ENCODE data around the gene NDUFA11.
A peak's percentile ranks its signal among the peaks of the same experiment; 100 is the strongest.

Gene NDUFA11

GRCh38 chr19:5903624-5904351 is at the start of gene NDUFA11:
Gene NDUFA11 (minus strand): TSS chr19:5903790. CDS start chr19:5903708, 82 bp downstream.
- DNase-seq, result peak; percentile 87 to 100 (median 98)

GRCh38 chr19:5953030-5953589 is 49.5 kb upstream of the NDUFA11 start:
- DNase-seq, result no peak

DNA sequence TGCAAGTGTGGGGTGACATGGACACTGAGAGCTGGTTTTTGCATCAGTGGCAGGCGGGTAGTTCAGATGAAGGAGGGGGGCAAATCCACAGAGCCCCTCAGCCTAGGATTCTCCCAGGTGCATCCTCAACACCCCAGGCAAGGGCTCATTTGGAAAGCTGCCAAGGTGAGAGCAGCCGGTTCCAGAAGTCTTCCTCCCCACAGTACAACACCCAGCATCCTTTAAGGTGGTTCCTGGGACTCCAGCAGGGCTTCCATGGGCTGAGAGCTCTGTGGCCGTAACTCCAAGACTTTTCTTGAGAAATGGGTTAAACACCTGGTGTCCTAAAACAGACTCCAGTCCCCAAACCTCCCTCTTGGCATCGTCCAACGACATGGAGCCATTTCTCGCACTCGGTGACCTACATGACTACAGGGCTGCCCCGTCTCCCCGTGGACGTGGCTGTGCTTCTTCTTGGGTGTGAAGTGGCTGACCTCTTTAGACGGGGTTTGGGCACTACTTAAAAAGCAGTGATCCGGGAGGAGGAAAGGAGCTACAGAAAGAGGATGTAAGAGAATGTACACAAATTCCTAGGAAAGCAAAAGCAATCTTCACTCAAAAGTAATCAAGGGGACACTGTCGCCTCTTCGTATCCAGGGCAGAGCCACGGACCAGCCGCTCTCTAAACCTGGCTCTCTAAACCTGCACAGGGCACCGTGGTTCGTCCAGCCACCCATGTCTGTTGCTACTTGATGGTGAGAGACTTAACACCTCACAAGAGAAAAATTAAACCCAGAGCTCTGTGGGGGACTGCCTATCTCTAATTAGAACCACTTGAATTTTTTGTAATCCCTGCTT is 48.8 kb upstream of the NDUFA11 start:
- DNase-seq, result no peak

DNA sequence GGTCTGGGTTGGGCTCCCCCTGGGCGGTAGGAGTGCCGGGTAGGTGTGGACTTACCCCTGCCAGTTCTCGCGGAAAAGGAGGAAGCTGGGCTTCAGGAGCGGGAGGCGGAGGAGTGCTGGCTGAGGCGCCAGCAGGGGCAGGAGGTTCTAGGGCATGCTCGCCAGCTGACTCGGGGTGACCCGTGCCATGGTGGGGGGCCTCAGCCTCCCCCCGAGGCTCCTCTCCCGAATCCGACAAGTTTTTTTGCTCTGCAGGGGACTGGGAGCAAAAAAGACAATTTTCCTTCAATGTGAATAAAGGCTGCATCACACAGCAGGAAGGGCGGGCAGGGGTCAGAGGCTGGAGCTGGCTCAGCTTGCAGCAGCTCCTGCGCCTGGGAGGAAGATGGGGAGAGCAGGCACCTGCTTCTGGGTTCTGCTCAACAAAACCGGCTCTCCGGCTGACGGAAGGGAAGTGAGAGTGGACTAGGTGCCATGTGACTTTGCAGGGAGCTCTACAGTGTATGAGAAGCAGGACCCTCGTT is 47.8 kb upstream of the NDUFA11 start:
- DNase-seq, result peak in 15 of 58 donors; percentile 14 to 47 (median 27)

- DNase-seq, result no peak
Measured at GRCh38 chr19:5950741-5951140, 47.2 kb upstream of the NDUFA11 start.

DNA sequence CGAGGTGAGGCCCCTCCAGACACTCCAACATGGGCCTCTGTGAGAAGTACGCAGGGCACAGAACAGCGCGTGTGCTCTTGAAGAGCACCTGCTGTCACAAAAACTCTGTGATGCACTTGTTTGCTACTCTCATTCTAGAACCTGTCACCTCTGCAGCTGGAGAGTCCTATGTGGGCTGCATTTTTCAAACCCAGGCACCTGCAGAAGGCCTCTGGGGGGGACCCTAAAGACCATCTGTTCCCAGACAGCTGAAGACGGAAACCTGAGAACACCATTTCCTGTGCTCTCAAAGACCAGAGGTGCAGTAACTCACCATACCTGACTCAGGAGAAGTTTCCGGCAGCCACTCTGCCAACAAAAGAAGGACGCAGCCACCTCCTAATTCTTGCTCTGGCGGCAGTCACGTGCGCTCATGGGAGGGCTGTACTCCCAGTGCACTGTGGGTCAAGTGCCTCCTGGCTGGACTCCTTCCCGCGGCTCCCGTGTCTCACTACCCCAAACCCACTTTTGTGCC is 46.3 kb upstream of the NDUFA11 start:
- DNase-seq, result peak in 1 of 58 donors; percentile 14

DNA sequence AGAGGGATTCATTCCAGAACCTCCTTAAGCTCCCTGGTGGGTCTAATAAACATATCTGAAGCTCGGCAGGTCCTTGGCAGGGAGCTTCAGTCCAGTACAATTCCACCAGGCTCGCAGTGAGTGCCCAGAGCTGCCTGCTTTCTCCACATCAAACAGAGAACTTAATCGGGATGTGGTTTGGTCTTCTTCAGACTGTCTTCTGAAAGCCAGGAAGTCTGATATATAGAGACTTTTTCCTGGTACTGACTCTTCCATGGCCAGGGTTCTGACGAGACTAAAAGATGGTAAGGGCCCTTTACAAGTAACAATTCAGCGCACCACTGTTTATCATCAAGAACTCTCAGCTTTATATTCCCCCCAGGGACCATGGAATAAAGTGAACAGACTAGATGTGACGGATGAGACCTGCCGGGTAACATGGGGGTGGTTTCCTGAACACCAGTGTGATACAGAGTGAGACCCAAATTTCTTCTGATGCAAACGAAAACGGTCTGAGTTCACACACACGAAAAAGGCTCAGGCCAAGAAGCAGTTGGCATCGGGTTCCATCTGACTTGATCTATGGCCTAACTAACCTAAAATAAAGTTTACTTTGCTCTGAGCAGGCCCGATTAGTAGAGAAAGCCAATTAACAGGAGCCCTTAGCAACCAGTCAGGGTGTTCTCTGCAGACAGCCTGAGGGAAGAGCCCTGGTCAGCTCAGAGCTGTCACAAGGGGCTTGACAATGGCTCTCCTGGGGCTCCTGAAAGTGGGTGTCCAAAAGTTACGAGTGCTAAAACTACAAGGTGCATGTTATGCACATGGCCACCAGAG is 45.4 kb upstream of the NDUFA11 start:
- peak in 7 of 58 donors; percentile 6 to 29 (median 19) for DNase-seq

DNA sequence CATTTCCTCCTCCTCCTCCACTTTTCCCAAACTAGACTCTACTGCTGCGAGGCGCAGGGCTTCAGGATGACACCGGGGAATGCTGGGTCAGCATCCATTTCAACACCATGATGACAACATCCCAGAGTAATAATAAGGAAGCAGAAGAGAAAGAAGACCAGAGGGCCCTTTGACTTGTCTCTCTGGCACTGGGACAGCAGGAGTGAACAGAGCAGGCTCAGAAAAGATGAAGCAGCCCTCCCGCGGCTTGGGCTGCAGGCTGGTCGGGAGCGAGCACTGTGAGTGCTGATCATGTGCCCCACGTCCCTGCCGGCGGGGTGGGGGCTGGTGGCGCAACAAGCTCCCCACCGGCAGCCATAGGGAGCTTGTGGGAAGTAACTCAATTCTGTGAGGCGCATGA is 43.8 kb upstream of the NDUFA11 start:
- peak in 53 of 58 donors; percentile 6 to 90 (median 66) for DNase-seq

DNA sequence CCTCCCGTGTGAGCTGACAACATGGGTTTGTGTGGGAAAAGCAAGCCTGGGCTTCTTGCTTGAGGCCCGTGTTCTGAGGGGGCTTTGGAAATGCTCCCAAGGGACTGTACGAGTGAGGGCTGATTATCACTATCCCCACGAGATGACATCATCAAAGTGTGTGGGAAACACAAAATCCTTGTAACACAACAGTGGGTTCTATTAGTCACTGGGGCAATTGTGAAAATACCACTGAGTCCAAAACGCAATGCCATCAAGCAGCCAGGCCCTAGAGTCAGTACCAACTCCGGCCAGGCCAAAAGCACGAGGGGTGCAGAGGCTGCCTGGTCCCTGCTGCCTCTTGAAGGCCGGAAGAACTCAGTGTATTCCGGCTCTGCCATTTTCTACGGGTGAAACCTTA is 40.0 kb upstream of the NDUFA11 start:
- DNase-seq, result no peak

DNA sequence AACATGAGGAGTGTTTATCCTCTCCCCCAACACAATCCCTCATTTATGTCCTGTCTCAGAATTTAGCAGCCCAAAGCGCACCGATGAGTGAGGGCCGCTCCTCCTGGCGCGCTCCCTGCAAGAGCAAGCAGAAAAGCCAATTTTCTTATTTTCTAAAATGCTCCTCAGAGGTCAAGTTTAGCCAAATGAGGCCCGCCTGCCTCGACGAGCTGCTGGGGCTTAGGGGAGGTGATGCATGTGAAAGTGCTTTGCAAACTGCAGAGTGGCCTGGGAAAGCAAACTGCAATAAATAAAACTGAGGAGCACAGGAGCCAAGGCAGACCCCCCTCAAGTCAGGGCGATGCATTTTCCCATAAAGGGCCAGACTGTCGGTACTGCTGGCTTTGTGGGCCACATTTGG is 39.5 kb upstream of the NDUFA11 start:
- no peak for DNase-seq

GRCh38 chr19:5941673-5942072 is 38.1 kb upstream of the NDUFA11 start:
- no peak for DNase-seq

DNA sequence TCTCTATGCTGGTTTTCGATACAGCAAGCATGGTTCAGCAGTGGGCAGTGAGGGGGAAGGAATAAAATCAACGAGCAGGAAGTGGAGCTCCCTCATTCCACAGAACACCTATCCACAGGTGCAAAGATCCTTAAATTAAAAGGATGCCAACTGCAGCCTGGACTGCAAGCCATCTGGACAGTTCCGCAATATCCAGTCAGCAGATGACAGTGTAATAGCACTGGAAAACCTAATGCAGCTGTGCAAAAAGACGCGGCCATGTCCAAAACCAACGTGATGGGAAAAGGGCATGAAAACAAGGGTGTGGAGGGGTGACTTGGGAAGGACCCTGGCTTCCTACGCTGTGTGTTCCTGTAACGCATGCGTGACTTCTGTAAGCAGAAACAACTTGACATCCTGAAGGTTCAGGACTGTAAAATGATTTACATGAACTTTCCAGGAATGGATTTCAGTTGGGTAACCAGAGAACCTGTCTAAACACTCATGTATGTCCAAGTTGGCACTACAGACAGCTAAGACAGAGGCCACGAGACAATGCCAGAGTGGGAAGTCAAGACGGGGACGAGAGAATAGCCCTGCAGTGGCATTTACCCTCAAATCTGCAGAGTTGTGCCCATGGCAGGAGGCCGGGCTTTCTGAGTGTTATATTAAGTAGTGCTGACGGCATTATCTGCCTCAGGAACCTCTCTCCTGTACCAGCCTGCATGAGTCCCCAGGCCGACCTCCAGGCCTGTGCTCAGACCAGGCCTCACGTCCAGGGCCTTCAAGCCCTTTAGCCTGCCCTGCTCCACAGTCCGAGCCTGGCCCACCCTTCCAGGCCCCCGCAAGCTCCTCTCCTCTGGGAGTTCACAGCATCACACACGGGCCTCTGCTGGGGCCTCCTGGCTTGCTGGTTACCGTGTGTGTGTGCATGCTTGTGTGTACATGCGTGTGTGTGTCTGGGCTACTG is 36.9 kb upstream of the NDUFA11 start:
- DNase-seq, result no peak

DNA sequence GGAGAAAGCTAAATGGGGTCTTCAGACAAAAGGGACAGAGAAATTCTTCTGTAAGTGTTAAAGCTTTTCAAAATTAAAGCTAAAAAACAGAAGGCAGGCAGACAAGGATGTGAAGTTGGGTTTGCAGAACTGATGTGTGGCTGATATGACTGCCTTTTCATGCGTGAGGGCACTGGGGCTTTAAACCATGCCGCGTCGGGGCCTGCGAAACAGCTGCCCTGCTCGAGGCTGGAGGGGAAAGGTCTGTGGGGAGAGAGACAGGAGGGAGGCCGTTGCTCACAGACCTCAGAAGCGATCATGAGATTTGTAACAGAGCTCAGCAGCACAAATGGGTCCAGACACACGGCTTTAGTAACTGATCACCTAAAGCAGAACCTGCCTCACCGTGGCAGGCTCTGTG is 34.0 kb upstream of the NDUFA11 start:
- DNase-seq, result no peak

- no peak for DNase-seq
Measured at GRCh38 chr19:5936292-5936592, 32.7 kb upstream of the NDUFA11 start.

GRCh38 chr19:5935473-5936291 is 32.1 kb upstream of the NDUFA11 start:
- DNase-seq, result peak in 1 of 58 donors; percentile 56

DNA sequence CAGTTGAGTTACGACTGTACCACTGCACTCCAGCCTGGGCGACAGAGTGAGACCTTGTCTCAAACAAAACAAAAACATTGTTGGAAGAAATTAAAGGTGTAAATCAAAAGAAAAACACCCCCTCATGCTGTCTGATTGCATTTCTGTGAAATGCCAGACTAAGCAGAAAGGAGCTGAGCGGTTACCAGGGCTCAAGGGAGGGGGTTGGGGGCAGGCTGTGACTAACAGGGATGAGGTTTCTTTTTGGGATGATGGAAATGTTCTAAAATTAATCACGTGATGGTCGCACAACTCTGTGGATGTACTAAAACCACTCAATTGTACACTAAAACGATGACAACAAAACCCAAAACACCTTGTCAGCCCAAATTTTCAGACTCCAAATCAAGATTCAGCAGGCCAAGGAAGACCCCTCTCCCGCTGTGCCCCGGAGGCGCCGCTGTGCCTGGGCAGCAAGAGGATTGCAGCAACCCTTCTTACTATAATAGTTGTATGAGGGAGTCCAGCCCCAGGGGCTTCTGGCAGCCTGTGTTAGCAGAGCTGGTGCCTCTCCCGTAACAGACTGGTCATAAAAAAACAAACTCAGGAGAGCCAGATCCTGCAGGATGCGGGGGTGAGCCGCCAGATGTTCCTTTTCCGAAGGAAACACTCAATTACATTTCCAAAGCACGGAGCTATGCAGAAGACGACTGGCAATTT is 31.3 kb upstream of the NDUFA11 start:
- peak in 3 of 58 donors; percentile 12 to 27 (median 15) for DNase-seq

DNA sequence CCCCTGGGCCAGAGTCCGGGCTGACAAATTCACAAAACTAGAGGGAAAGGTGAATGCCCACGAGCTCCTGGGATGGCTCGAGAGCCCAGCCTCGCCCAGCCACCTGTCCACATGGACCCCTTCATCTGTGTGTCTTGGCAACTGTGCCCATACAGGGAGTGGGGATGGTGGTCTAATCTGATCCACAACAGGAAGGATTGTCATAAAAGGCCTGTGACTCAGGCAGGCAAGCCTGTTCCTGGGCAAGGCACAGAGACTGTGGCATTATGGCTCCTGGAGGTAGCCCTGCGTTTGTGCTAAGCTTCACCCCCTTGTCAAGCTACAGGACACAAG is 30.4 kb upstream of the NDUFA11 start:
- DNase-seq, result no peak

GRCh38 chr19:5933391-5934068 is 29.9 kb upstream of the NDUFA11 start:
- DNase-seq, result no peak
